ENCODE measurements around the gene GRIK4. TPM values are rescaled to one million over a fixed set of nuclear protein-coding genes. Genes with fewer than 3 reads are reported as not detected.

GRIK4 gene
- total and polyA plus RNA-seq, 2 donors from 2014 or later: 0.25 TPM; not detected in 1

DNA sequence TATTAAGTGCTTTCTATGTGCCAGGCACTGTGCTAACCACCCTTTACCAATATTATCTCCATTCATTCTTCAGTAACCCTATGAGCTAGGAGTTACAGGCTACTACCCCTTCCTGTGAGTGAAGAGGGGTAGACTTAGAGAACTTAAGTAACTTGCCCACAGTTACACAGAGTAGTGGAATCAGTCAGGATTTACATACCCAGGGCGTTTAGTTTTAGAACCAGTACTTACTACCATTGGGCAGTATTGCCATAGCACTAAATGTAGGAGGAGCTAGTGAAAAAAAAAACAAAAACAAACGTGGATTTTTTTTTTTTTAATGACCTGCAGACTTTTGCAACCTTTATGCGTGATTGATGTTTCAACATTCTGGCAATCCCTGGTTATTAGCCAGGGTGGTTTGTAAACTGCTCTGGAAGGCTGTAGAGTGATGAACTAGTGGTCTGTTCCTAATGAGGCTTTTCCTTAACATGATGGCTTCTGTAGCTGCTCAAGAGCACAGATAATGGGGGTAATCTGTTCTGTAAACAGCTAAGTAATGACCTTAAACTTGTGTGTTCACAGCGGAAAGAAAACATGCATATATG, 523.7 kb downstream of the GRIK4 start:
- H3K27me3 ChIP-seq (ENCODE audit: control insufficient read depth, insufficient read depth, low read length): no peaks in the 10 kb centered on the region
- no peak for DNase-seq
- H3K4me3 ChIP-seq (ENCODE audit: low read length in 3 of 3): no peak overlapping the region
- H3K27ac ChIP-seq (ENCODE audit: low read depth in 2 of 2, low read length in 2 of 2): no peak overlapping the region
- intact Hi-C loops (cut with DNase I): no loop called here
- FAIRE-seq: no peak
- no peak overlapping the region for H3K9ac ChIP-seq (ENCODE audit: low read length in 3 of 3)
- H3K9me3 ChIP-seq (ENCODE audit: control insufficient read depth in 2 of 3, insufficient read depth in 1 of 3, low read length in 3 of 3): no peaks in the 10 kb centered on the region
- H3K4me1 ChIP-seq (ENCODE audit: control insufficient read depth in 2 of 3, insufficient read depth in 2 of 3, low read depth in 1 of 3, low read length in 3 of 3): peaks cover 0 to 2% (median 0%) of the 10 kb centered on the region in 3 donors
- no peaks in the 10 kb centered on the region for H3K36me3 ChIP-seq (ENCODE audit: control insufficient read depth in 2 of 3, insufficient read depth in 3 of 3, low read length in 3 of 3)
- TF ChIP-seq, protein P1, sequence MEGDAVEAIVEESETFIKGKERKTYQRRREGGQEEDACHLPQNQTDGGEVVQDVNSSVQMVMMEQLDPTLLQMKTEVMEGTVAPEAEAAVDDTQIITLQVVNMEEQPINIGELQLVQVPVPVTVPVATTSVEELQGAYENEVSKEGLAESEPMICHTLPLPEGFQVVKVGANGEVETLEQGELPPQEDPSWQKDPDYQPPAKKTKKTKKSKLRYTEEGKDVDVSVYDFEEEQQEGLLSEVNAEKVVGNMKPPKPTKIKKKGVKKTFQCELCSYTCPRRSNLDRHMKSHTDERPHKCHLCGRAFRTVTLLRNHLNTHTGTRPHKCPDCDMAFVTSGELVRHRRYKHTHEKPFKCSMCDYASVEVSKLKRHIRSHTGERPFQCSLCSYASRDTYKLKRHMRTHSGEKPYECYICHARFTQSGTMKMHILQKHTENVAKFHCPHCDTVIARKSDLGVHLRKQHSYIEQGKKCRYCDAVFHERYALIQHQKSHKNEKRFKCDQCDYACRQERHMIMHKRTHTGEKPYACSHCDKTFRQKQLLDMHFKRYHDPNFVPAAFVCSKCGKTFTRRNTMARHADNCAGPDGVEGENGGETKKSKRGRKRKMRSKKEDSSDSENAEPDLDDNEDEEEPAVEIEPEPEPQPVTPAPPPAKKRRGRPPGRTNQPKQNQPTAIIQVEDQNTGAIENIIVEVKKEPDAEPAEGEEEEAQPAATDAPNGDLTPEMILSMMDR (IDR thresholded peaks at IDR 0.05; ENCODE audit: borderline replicate concordance, extremely low read depth, insufficient read depth): no peak

DNA sequence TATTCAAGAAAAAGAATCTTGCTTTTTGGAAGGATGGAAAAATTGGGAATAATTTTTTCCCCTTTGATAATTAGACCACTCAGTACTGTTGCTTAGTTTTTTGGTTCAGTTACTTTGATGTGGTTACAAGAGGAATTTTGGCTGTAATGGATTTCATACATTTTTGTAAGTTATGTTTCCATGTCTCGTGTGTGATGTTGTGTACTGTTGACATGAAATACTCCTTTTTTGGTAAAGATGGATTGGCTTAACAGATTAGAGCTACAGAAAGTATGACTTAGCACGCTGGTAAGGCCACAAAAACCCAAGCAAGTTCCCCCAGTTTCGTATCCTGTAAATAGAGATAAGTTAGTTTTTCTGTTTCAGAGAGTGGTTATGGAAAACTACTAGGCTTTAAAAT, 524.2 kb downstream of the GRIK4 start:
- H3K9ac ChIP-seq (ENCODE audit: low read length in 3 of 3): no peak overlapping the region
- H3K9me3 ChIP-seq (ENCODE audit: control insufficient read depth in 2 of 3, insufficient read depth in 1 of 3, low read length in 3 of 3): no peaks in the 10 kb centered on the region
- intact Hi-C loops (cut with DNase I): no loop called here
- H3K4me3 ChIP-seq (ENCODE audit: low read length in 3 of 3): no peak overlapping the region
- peaks cover 0 to 2% (median 0%) of the 10 kb centered on the region in 3 donors for H3K4me1 ChIP-seq (ENCODE audit: control insufficient read depth in 2 of 3, insufficient read depth in 2 of 3, low read depth in 1 of 3, low read length in 3 of 3)
- no peak overlapping the region for H3K27ac ChIP-seq (ENCODE audit: low read depth in 2 of 2, low read length in 2 of 2)
- TF ChIP-seq, protein P1 (IDR thresholded peaks at IDR 0.05; ENCODE audit: borderline replicate concordance, extremely low read depth, insufficient read depth): no peak
- no peaks in the 10 kb centered on the region for H3K27me3 ChIP-seq (ENCODE audit: control insufficient read depth, insufficient read depth, low read length)
- DNase-seq: no peak
- H3K36me3 ChIP-seq (ENCODE audit: control insufficient read depth in 2 of 3, insufficient read depth in 3 of 3, low read length in 3 of 3): no peaks in the 10 kb centered on the region
- FAIRE-seq: no peak

DNA sequence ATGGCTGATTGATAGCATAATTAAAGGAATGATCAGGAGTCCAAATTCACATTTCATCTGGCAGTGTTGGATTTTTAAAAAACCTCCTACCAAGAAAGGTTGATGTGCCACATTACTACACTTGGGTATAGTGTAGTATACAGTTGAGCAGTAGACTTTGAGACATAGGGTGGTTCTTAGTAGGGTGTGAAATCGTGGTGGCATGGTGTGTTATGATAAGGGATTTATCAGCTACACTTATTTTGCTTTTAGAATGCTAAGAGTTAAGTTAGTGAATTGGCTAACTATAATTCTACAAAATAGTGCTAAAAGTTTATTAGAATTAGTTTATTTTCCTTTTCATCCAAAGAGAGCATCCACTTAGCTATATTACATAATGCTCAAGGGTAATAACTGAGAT, 525.5 kb downstream of the GRIK4 start:
- no peaks in the 10 kb centered on the region for H3K9me3 ChIP-seq (ENCODE audit: control insufficient read depth in 2 of 3, insufficient read depth in 1 of 3, low read length in 3 of 3)
- H3K36me3 ChIP-seq (ENCODE audit: control insufficient read depth in 2 of 3, insufficient read depth in 3 of 3, low read length in 3 of 3): no peaks in the 10 kb centered on the region
- intact Hi-C loops (cut with DNase I): no loop called here
- no peak overlapping the region for H3K4me3 ChIP-seq (ENCODE audit: low read length in 3 of 3)
- H3K27me3 ChIP-seq (ENCODE audit: control insufficient read depth, insufficient read depth, low read length): no peaks in the 10 kb centered on the region
- peaks cover 0 to 2% (median 0%) of the 10 kb centered on the region in 3 donors for H3K4me1 ChIP-seq (ENCODE audit: control insufficient read depth in 2 of 3, insufficient read depth in 2 of 3, low read depth in 1 of 3, low read length in 3 of 3)
- no peak overlapping the region for H3K27ac ChIP-seq (ENCODE audit: low read depth in 2 of 2, low read length in 2 of 2)
- DNase-seq (no peak), FAIRE-seq (no peak)
- H3K9ac ChIP-seq (ENCODE audit: low read length in 3 of 3): no peak overlapping the region
- TF ChIP-seq, protein P1 (IDR thresholded peaks at IDR 0.05; ENCODE audit: borderline replicate concordance, extremely low read depth, insufficient read depth): no peak

Other genes with a start within 250 kb of the GRIK4 start
- gene TLCD5, start 186.4 kb upstream of the GRIK4 start, total RNA-seq: 6.0 TPM
- 4.9 TPM for gene TLCD5, start 186.4 kb upstream of the GRIK4 start, polyA plus RNA-seq (ENCODE audit: insufficient read depth, low read depth, low replicate concordance)
- 161 TPM for gene ARHGEF12, start 175.3 kb upstream of the GRIK4 start, total RNA-seq
- 21.1 TPM for gene ARHGEF12, start 175.3 kb upstream of the GRIK4 start, polyA plus RNA-seq (ENCODE audit: insufficient read depth, low read depth, low replicate concordance)

All from kidney (tissue), 14 donors.